ENCODE measurements around the gene MYL12B.
A peak's percentile ranks its signal among the peaks of the same experiment; 100 is the strongest.

DNA sequence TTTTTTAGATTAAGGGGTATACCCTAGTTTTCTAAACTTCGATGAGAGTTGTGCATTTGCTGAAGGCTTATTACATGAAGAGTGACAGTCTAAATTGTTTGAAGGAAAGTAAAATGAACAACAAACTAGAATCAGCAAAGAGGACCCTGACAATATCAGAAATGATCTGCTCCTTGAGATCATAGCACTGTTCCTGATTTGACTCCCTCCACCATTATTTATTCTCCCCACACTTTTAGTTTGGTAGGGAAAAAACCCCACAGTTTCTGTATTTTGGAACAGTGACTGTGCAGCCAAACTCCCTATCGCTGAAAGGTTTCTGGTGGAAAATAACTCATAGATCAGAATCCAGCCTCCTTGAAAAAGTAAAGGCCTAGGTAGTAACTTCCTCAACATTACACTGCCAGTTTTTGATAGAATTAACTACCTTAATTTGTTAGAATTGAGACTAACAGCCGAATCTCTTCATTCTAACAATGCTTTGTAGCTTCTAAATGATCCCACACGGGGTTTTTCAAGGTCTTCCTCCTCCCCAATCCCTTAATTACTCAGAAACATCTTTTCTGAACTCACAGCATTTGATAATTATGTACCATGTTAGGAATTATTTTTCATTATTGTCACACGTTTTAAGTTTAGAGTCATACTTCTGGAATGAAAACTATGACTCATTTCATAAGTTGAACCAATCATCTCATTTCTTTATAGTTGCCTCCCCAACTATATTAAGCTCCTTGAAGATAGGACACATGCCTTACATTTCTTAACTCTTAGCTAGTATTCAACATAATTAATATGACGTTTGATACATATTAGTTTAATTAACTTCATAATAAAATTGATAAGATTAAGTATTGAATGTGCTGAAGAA is 11.5 kb upstream of the MYL12B start:
- TF ChIP-seq, protein P1, sequence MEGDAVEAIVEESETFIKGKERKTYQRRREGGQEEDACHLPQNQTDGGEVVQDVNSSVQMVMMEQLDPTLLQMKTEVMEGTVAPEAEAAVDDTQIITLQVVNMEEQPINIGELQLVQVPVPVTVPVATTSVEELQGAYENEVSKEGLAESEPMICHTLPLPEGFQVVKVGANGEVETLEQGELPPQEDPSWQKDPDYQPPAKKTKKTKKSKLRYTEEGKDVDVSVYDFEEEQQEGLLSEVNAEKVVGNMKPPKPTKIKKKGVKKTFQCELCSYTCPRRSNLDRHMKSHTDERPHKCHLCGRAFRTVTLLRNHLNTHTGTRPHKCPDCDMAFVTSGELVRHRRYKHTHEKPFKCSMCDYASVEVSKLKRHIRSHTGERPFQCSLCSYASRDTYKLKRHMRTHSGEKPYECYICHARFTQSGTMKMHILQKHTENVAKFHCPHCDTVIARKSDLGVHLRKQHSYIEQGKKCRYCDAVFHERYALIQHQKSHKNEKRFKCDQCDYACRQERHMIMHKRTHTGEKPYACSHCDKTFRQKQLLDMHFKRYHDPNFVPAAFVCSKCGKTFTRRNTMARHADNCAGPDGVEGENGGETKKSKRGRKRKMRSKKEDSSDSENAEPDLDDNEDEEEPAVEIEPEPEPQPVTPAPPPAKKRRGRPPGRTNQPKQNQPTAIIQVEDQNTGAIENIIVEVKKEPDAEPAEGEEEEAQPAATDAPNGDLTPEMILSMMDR (IDR thresholded peaks at IDR 0.05), result no peak
- no peak for TF ChIP-seq TCF7L2 (IDR thresholded peaks at IDR 0.05; ENCODE audit: low read depth, low read length)
- TF ChIP-seq POLR2AphosphoS5 (IDR thresholded peaks at IDR 0.05; ENCODE audit: low read depth, low read length), result peak; percentile 46; the same call in 1 of the 2 replicates

Data from Panc1 (cell line).